Right atrium auricular region (tissue), 2 donors: ENCODE data around the gene OSBPL5. TPM values are rescaled to one million over a fixed set of nuclear protein-coding genes. Genes with fewer than 3 reads are reported as not detected.

Experiments
- DNase-seq: peaks from one replicate; pipeline ENCODE4 v3.0.0-alpha.2; 2019; ENCODE audit warnings: low spot score
- H3K27ac ChIP-seq, 2 donors: fragments of 200-600 bp; sonication (generic); 1 replicate in 1 of 2; 2 replicates in 1 of 2; pipeline ENCODE4 v1.5.1; 2016 to 2019
- H3K27me3 ChIP-seq, 2 donors: fragments of 200-600 bp; sonication (generic); one replicate each; pipeline versions ENCODE4 v1.5.1 to v1.6.0; 2017 to 2019
- H3K36me3 ChIP-seq: fragments of 200-600 bp; sonication (generic); one replicate; pipeline ENCODE4 v1.5.1; 2016
- H3K4me1 ChIP-seq, 2 donors: fragments of 200-600 bp; sonication (generic); one replicate each; pipeline versions ENCODE4 v1.5.1 to v1.6.0; 2017 to 2019
- H3K4me3 ChIP-seq, 2 donors: fragments of 200-600 bp; sonication (generic); 1 replicate in 1 of 2; 2 replicates in 1 of 2; pipeline ENCODE4 v1.5.1; 2017 to 2019; ENCODE audit warnings: mild to moderate bottlenecking in 1 of 2, moderate library complexity in 1 of 2
- H3K9me3 ChIP-seq, 2 donors: fragments of 200-600 bp; sonication (generic); one replicate each; pipeline ENCODE4 v1.5.1; 2019
- CTCF ChIP-seq, 2 donors: fragments of 200-600 bp; sonication (generic); IDR thresholded peaks; one replicate each; pipeline ENCODE4 v1.5.1; 2019; ENCODE audit warnings: antibody characterized with exemption in 2 of 2
- total RNA-seq, 2 donors: library from RNA; depleted of rRNA; stranded (reverse); fragments of >200 nt; gene quantifications; one replicate each; pipeline ENCODE4 v1.1.0, GENCODE V29; 2016

OSBPL5 gene
- total RNA-seq, 2 donors from 2014 or later, result 11.1 to 17.8 TPM

- DNase-seq, result no peak
- H3K9me3 ChIP-seq, result no peaks in the 10 kb centered on the region
- no peaks in the 10 kb centered on the region for H3K36me3 ChIP-seq
- H3K27me3 ChIP-seq, result no peaks in the 10 kb centered on the region
- H3K4me1 ChIP-seq, result peaks cover 0 to 27% of the 10 kb centered on the region in 2 donors
- TF ChIP-seq CTCF (IDR thresholded peaks at IDR 0.05), result no peak
- no peak overlapping the region for H3K27ac ChIP-seq
- H3K4me3 ChIP-seq, result no peak overlapping the region
Measured at GRCh38 chr11:3132271-3132781, 32.8 kb downstream of the OSBPL5 start.

GRCh38 chr11:3131330-3131941, 33.7 kb downstream of the OSBPL5 start:
- peaks cover 0 to 35% of the 10 kb centered on the region in 2 donors for H3K4me1 ChIP-seq

GRCh38 chr11:3130269-3131071, 34.6 kb downstream of the OSBPL5 start:
- Histone ChIP-seq H3K4me3 (no peak overlapping the region), H3K9me3 (no peaks in the 10 kb centered on the region), H3K36me3 (no peaks in the 10 kb centered on the region), H3K27me3 (no peaks in the 10 kb centered on the region), H3K4me1 (peaks cover 0 to 29% of the 10 kb centered on the region in 2 donors), H3K27ac (no peak overlapping the region)
- no peak for TF ChIP-seq CTCF (IDR thresholded peaks at IDR 0.05)
- no peak for DNase-seq

More at GRCh38 chr11:3131330-3131941, 33.7 kb downstream of the OSBPL5 start:
- no peaks in the 10 kb centered on the region for H3K36me3 ChIP-seq
- no peak for DNase-seq
- no peaks in the 10 kb centered on the region for H3K9me3 ChIP-seq
- TF ChIP-seq CTCF (IDR thresholded peaks at IDR 0.05), result no peak
- no peaks in the 10 kb centered on the region for H3K27me3 ChIP-seq
- no peak overlapping the region for H3K4me3 ChIP-seq
- no peak overlapping the region for H3K27ac ChIP-seq

- no peak for TF ChIP-seq CTCF (IDR thresholded peaks at IDR 0.05)
- H3K36me3 ChIP-seq, result no peaks in the 10 kb centered on the region
- peaks cover 0 to 29% of the 10 kb centered on the region in 2 donors for H3K4me1 ChIP-seq
- no peak overlapping the region for H3K4me3 ChIP-seq
- no peak for DNase-seq
- H3K9me3 ChIP-seq, result no peaks in the 10 kb centered on the region
- no peaks in the 10 kb centered on the region for H3K27me3 ChIP-seq
- H3K27ac ChIP-seq, result no peak overlapping the region
Measured at GRCh38 chr11:3129591-3130268, 35.4 kb downstream of the OSBPL5 start.

GRCh38 chr11:3129181-3129590, 35.9 kb downstream of the OSBPL5 start:
- Histone ChIP-seq H3K4me1 (peaks cover 0 to 34% of the 10 kb centered on the region in 2 donors), H3K36me3 (no peaks in the 10 kb centered on the region), H3K9me3 (no peaks in the 10 kb centered on the region), H3K4me3 (no peak overlapping the region), H3K27me3 (no peaks in the 10 kb centered on the region), H3K27ac (no peak overlapping the region)
- DNase-seq, result no peak
- TF ChIP-seq CTCF (IDR thresholded peaks at IDR 0.05), result no peak
